HUDEP-2 (cell line): Measurements from ENCODE around the gene SPRY4.
A peak's percentile ranks its signal among the peaks of the same experiment; 100 is the strongest.
"Not testable (repeated sequence)": the region's sequence is repeated elsewhere in the genome, so short reads cannot be mapped to it uniquely, and the experiment has no call there.

Source experiments
- DNase-seq, 76 experiments: peaks; one replicate each; lab custom pipeline; 2025; ENCODE audit not compliant: unreplicated experiment in 76 of 76; lab: John Stamatoyannopoulos, UW

SPRY4 gene

DNA sequence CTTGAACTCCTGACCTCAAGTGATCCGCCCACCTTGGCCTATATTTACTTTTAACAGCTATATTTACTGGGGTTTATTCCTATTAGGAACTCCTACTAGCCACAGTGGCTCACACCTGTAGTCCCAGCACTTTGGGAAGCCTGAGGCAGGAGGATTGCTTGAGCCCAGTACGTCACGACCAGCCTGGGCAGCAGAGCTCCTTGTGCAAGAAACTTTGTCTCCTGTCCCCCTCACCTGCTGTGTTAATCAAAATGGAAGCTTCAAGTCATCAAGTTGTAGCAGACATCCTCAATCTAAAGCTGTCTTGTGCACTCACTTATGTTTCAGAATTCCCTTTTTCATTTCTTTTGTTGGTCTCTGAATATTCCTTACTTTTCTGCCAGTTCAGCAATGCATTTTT lies 15.0 kb upstream of the SPRY4 start:
- no peak for DNase-seq

DNA sequence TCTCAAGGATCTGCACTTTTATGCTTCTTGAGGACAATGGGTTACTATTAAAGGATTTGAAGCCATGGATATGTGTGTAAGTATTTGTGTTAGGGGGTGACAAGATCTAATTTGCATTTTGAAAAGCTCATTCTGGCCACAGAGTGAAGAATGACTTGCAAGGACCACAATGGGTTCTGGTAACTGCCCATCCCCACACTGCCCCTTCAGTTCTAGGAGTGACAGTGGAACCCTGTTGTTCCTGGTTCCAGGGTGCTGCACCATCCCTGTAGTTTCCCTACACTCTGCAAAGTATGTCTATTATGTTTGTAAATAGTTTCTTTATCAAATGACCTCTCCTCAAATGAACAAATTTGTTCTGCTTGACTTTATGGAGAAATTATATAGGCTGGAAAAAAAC lies 9.7 kb upstream of the SPRY4 start:
- DNase-seq: no peak

DNA sequence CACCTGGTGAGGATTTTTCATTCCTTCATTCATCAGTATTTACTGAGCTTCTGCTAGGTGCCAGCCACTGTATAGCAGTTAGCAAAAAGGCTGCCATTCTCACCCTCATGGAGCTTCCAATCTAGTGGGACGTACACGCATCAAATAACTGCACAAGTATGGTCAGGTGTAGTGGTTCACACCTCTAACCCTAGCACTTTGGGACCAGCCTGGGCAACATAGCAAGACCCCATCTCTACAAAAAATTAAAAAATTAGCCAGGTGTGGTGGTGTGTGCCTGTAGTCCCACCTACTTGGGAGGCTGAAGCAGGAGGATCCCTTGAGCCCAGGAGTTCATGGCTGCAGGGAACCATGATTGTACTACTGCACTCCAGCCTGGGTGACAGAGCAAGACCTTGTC lies 8.9 kb upstream of the SPRY4 start:
- not testable (repeated sequence) for DNase-seq

DNA sequence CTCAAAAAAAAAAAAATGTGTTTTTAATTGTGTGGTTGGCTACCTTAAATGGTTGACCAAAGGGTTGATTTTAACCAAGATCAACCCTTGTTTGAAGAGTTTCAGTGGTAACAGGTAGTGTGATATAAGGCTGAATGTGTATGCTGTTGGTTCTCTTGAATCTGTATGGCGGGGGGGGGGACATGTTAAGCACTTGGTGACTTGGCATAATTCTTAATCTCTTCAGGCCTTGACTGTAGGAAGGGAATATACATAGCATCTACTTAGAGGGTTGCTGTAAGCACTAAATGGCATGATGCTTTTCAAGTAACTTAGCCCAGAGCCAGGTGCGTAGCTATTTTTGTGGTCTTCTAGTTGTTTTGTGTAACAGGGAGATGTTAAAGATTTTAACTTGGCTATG lies 5.6 kb upstream of the SPRY4 start:
- DNase-seq: no peak

DNA sequence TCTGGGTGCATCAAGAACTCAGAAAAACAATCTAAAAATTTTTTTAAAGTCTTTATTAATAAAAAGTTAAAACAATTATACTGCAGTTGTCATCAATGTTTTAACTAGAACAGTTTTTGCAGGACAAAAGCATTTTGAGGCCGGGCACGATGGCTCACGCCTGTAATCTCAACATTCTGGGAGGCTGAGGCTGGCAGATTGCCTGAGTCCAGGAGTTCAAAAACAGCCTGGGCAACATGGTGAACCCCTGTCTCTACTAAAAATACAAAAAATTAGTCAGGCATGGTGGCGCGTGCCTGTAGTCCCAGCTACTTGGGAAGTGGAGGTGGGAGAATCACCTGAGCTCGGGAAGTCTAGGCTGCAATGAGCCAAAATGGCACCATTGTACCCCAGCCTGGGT lies 5.2 kb upstream of the SPRY4 start:
- DNase-seq: no peak

DNA sequence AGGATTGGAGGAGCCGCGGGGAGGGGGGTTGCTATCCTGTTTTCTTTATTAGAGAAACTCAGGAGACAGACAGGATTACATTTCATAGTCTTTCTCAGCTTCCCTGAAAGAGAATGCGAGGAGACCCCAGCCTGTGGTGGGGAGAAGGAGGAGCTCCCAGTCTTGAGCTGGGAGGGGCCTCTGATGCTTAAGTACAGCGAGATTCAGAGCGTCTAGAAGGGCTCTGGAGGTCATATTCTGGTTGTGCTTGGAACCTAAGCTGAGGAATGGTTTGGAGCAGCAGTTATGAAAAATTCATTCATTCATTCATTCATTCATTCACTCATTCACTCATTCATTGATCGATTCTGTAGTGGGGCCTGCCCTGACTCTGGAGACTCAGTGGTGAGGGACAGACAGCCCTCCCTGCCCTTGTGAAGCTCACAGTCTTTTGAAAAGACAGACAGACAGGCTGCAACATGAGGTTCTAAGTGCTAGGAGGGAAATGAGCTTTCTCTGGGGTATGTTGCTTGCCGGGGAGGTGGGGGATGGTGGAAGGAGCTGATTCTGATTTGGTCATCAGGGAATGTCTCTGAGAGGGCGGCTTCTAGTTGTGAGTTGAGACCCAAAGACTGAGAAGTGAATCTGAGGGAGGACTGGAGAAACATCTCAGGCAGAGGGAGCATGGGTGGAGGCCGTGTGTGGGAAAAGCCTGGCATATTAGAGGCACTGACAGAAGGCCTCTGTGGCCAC lies 2.5 kb upstream of the SPRY4 start:
- DNase-seq: no peak

DNA sequence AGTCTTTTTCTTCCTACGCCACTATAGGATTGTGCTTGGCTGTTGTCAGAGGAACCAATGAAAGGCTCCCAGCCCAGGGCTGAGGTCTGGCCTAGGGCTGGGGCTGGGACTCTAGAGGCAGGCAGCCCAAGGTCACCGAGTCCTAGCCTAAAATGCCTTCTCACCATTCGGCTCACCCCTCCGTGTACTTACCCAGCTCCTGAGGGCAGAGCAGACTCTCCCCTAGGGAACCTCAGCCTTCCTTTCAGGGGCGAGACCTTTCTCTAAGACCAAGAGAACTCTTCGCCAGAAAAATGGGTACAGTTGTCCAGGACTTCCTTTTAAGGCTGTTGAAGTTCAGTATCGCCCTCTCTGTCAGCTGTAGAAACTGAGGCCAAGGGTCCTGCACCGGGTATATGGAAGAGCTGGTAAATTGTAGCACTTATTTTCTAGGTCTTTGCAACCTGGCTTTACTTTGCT lies 1.7 kb upstream of the SPRY4 start:
- no peak for DNase-seq

DNA sequence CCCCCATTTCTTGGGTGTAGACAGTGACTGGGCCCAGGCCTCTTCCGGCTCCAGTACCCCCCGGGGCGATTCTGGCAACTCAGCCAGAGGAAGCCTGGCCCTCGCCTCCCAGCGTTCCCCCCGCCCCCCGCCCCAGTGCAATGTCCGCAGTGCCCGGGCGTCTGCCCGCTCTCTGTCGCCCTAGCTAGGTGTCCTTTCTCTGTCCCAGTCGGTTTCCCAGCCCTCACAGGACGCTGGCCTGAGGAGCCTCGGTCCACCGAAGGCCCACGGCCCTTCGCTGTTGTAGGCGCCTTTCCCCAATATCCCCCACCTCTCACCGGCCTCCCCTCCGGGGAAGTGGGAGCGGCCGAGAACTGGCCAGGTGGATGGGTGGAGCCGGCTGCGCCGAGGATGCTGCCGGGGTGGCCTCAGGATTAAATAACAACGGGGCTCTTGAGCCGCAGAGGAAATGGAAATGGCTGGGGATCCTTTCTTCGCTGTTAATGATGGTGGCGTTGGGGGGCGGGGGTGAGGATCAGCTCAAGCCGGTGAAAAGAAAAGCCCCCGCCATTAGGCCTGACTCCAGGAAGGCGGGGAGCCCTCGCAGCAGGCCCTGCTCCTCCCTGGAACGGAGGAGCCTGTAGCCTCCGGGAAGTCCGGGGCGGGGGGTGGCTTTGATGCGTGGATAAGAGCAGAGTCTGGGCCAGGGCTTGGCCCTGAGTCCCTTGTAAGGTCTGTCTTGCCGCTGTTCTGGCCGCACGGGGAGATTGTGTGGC lies 1.1 kb upstream of the SPRY4 start:
- peak in 5 of 76 experiments; percentile 13 to 22 (median 16) for DNase-seq

DNA sequence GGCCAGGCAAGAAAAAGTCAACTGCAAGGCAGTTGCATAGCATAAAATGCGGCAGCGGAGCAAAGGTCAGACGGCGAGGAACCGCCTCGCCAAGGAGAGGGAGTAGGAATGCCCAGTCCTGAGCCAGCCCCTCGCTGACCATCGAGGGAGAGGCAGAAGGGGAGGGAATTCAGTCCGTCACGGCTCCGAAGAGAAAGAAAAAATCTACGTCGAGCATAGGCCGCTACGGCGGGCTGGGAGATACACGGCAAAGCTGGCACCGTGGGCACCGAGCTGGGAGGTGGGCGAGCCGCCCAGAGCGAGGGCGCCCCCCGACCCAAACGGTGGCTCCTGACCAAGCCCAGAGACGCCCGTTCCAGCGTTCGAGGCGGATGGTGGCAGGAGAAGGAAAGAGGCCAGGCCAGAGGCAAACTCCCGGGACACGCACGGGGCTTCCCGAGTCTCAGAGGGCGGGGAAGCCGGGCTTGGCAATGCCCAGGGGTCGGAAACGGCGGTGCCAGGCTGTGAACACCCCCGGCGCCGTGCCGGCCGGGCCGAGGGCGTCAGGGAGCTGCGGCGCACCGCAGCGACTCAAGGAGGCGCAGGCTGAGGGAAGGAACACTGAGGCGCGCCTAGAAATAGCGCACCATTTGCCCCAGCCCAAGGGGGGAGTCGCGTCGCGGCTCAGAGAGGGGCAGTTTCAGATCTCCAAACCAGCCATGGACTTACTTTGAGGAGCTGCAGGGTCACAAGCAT lies 518 bp downstream of the SPRY4 start:
- DNase-seq: peak in 30 of 76 experiments; percentile 22 to 76 (median 60)

DNA sequence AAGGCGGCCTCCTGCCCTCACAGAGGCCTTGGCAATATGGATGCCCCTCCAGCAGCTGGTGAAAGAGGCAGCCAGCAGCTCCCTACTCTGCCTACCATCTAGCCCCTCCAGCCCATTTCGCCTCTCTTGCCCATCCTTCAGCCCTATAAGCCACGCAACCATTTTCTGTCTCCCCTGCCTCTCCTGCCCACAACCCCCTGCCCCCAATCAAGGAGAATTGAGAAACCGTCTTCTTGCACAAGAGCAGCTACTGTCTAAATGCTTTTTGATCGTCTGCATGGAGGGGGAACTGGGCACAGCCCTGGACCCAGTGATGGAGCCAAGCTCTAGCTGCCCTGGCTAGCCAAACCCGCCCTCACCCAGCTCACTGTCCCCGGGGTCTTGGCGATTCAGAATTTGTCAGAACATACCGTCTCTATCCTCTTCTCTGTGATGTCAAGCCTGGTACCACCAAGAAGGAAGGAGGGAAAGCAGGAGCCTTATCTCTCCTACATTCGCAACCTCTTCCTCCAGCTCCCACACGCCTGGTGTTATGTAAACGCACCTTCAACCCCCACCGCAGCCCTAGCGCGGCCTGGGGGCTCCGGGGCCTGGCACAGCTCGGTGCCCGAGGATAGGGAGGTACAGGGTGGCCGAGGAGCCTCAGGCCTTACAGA lies 1.2 kb downstream of the SPRY4 start:
- DNase-seq: peak in 6 of 76 experiments; percentile 3 to 19 (median 8)

DNA sequence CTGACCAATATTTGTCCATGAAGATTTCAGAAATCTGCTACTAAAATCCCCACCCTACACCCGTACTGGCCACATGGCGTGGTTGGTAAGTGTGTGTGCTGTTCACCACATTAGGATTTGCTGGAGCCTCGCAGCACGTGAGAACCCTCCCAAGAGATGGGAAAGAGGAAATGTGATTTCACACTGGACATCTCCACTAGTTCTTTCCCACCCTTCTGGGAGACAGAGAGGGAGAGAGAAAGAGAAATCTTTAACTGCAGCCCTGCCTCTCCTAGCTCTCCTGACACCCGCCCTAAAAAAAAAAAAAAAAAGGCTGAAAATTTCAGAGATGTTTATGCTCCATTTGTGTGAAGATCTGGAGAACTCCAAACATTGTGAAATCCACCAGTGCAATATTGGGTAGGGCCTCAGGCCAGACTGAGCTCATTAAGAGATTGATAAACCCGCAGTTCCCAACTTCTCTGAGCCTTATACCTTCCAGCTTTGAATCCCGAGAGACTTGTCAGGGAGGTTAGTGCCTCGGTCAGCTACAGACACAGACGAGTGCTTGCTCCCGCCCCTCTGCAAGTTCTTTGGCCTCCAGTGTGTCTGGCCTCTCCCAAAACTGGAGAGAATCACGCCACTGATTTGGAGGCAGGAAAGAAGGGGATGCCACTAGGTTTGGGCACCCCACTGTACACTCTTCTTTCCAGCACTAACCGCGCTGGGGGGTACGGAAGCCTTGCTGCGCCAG lies 1.9 kb downstream of the SPRY4 start:
- no peak for DNase-seq

DNA sequence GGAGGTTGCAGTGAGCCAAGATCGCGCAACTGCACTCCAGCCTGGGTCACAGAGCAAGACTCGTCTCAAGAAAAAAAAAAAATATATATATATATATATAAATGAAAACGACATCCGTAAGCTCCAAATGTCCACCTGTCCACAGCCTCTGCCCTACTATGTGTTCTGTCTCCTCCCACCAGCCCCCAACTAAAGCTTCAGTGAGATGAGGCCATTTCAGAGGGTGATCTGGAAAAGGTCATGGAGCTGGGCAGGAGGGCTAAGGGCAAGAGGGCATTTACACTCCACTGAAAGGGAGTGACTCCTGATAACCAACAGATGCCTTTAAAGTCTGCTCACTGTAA lies 2.4 kb downstream of the SPRY4 start:
- DNase-seq: no peak

DNA sequence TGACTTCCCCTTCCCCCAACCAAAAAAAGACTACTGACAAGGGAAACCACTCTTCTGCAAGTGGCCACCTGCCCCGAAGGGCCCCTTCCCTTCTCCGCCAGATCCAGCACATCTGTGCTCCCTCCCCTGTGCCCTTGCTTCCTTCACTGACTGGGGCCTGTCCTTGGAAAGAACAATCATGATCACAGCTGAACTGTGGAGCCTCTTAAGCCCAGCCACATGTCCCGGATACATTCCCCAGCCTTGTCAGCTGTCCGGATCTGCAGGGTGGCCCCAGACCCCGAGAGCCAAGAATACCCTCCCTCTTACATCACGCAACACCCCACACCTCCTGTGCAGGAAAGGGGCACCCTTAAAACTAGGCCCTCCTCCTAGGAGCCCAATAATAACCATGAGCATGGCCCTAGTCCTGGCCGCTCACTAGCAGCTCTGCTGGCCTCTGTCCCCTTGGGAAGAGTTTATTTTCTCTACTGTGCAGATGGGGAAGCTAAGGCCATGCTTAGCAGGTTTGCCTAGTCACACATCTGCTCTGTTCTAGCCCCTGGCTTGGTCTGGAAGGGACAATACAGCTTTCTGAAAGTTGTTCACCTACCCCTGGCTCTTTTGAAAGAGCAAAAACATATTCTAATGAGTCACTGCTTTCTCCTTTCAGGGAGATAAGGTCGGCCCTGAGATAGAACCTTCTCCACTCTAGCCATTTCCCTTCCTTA lies 3.8 kb downstream of the SPRY4 start:
- no peak for DNase-seq

DNA sequence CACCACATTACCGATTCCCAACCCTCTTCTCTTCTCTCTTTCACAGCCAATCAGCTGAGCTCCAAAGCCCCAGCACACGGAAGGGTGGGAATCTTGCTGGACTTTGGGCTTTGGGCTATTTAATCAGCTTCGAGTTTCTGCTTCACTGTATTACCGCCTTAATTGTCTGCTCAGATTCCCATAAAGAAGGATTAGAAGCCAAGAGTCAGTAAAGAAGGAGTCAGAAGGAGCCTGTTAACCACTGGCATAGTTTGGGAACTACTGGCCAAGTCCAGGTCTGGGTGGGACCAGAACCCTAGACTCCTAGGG lies 4.4 kb downstream of the SPRY4 start:
- DNase-seq: no peak

DNA sequence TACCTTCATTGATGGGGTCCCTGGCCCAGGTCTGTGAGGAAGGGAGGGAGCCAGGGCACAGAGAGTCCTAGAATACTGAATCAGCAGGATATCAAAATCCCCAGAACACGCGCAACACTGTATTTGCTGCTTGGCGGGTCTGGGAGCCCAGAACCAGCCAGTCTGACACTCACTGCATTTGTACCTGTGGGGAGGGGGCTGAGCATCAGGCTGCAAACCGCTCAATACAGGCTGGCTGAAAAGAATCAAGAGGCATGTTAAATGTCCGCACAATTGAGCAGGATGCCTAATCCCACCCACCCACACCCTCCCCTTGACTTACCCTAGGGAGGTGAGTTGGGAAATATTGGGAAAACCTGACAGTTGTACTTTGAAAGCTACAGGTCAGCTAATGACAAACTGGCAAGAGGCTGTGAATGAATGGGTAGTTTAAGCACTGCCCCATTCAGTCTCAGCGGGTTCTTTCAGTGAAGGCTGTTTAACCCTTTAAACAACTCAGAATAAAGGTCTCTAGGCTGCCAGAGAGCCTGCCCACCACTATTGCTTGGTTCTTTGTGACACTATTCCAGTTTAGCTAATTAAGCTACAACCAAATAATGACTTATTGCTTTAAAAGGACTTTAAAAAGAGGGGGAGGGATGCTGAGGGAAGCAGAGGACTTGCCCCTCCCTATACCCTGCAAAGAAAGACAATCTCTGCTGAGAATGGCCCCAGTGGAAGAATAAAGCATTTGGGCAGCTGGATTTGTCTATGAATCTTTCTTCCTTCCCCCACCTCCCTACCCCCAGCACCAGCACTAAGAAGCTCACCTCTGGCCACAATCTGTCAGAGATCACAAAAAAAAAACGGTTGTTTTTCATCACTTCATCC lies 5.0 kb downstream of the SPRY4 start:
- no peak for DNase-seq

DNA sequence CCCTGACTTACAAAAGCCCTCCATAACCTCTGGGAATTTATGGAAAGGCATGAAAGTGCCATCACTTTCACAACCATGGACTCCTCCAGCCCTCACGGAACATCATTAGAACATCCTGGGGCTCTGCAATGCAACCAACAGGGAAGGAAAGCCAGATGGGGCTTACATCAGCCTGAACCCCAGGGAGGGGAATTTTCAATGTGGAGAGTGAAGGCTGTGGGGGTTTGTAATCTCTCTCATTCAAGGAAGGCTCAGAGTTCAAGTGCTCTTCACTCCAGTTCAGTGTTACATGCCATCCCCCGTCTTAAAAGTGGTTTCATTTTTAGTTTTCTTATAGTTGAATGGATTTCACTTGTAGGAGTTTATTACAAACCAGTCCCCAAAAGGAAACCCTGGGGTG lies 5.7 kb downstream of the SPRY4 start:
- no peak for DNase-seq

DNA sequence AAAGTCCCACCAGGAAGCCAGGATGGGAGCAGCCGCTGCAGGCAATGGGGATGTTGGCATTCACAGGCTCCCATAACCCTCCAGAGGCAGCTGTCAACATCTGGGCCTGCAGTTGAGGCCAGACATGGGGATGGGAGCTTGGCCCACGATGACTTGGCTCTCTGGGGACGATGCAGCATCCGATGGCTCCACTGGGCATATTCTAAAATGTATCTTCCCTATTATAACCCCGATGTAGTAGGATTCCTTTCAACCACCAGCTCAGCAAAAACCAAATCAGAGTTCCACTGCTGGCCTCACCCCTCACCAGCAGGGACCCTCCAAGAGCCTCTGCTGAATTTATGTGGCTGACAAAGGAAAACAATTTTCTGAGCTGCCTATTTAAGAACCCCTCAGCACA lies 7.1 kb downstream of the SPRY4 start:
- no peak for DNase-seq

DNA sequence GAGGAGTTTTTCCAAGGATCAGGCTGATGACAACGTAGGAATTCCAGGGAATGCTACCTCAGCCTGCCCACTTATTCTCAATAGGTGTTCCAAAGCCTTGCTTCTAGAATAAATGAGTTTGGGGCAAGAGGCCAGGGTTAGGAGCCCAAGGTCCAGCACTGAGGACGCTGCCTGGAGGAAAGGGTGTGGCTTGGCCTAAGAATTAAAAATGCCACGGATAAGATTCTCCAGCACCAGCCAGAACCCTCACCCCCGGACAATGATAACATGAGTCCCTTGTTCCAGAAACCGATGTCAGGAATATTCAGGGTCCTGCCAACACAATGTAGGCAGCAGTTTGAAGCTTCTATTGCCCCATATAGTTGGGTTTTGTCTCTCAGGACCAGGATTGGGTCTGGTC lies 7.6 kb downstream of the SPRY4 start:
- DNase-seq: no peak

DNA sequence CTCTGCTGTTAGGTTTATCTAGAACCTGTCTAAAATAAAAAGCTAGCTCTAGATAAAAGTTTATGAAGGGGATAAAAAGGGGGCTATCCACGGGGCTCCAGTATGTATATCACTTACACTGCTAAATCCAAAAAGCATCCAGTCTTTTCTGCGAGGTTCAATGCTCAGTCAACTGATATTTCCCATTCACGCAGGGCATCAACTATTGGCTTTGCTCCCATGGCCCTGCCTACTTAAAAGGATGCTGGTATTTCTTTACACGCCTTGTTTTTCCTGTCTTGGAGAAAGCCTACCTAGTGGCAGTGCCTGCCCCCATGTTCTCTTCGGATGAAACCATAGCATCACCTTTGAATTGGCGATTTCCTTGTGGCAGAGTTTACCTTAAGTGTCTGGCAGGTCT lies 8.1 kb downstream of the SPRY4 start:
- DNase-seq: no peak
